ENCODE measurements around the gene CNTN4. TPM values are rescaled to one million over a fixed set of nuclear protein-coding genes. Genes with fewer than 3 reads are reported as not detected.

The CNTN4 gene
- total RNA-seq, 1 donor from 2014 or later = 0.79 TPM

DNA sequence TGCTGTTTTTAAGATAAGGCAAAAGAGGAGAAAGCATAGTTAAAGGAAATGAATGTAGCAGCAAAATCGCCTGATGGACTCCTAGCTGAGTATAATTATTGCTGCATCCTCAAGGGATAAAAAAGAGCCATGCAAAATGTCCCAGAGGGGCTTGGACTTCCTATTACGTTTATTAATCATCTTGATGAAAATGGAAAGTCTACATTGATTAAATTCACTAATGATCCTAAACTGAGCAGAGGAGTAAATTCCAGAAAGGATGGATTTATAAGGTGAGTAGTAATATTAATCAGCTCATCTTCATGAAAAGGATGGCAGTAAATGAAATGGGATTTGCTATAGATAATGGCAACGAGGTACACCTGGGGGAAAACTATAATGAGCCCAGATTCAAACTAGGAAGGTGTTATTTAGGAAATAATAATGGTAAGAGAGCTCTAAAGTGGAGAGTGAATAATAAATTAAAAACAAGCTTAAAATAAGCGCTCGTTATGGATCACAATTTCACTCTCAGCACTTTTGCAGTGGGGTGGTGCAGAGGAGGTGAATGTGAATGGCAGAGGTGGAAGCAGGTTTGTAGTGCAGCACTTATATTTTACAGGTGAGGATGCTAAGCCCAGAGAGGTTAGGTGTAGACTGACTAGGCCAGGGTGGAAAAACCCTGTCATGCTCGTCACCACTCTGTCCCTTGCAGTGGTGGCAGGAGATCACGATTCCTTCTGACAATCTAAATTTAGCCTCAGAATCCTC lies 989.2 kb downstream of the CNTN4 start:
- DNase-seq (ENCODE audit: low read depth) (no peak), FAIRE-seq (no peak)
- Histone ChIP-seq H3K36me3 (ENCODE audit: control insufficient read depth, insufficient read depth, low read length) (no peaks in the 10 kb centered on the region), H3K4me3 (ENCODE audit: low read depth, low read length) (no peak overlapping the region), H3K27me3 (ENCODE audit: control insufficient read depth, insufficient read depth, low read length) (no peaks in the 10 kb centered on the region)
- TF ChIP-seq, protein P1, sequence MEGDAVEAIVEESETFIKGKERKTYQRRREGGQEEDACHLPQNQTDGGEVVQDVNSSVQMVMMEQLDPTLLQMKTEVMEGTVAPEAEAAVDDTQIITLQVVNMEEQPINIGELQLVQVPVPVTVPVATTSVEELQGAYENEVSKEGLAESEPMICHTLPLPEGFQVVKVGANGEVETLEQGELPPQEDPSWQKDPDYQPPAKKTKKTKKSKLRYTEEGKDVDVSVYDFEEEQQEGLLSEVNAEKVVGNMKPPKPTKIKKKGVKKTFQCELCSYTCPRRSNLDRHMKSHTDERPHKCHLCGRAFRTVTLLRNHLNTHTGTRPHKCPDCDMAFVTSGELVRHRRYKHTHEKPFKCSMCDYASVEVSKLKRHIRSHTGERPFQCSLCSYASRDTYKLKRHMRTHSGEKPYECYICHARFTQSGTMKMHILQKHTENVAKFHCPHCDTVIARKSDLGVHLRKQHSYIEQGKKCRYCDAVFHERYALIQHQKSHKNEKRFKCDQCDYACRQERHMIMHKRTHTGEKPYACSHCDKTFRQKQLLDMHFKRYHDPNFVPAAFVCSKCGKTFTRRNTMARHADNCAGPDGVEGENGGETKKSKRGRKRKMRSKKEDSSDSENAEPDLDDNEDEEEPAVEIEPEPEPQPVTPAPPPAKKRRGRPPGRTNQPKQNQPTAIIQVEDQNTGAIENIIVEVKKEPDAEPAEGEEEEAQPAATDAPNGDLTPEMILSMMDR (IDR thresholded peaks at IDR 0.05; ENCODE audit: insufficient read depth, low read length, severe bottlenecking) = no peak

DNA sequence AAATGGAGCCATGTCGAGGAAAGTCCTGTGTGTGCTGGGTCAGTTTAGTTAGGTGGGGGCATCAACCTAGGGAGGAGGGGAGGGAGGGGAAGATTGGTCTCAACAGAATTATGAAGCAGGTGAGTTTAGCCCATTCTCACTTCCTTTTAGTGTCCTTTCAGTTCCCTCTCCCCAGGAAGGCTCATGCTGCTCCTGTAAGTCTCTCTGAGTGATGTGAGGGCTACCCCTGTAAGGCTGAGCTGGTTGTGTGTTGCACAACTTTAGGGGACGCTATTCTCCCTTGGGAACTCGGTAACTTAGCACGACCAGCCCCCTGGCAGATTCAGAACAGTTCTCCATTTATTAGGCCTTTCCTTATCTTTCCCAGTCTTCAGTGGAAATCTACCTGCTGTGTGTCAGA lies 990.4 kb downstream of the CNTN4 start:
- TF ChIP-seq, protein P1 (IDR thresholded peaks at IDR 0.05; ENCODE audit: insufficient read depth, low read length, severe bottlenecking) = no peak
- H3K4me3 ChIP-seq (ENCODE audit: low read depth, low read length) = no peak overlapping the region
- no peaks in the 10 kb centered on the region for H3K27me3 ChIP-seq (ENCODE audit: control insufficient read depth, insufficient read depth, low read length)
- no peaks in the 10 kb centered on the region for H3K36me3 ChIP-seq (ENCODE audit: control insufficient read depth, insufficient read depth, low read length)
- FAIRE-seq = no peak
- DNase-seq (ENCODE audit: low read depth) = no peak

DNA sequence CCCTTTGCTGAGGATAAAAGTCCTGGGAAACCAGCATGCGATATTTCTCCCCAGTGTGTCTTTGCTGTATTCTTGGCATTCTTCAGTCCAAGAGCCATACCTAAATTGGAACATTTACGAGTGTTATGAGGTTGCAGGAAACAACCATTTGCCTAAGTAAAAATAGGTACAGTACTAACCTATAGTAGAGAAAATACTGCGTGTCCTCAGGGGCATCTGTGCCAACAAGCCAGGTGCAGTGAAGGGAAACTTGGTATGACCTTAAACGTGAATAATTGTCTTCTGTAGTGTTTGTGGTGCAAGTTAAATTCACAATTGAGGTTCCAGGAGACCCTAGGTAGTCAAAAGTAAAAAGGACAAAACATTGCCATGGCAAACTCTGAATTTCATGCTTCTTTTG lies 999.3 kb downstream of the CNTN4 start:
- no peak for FAIRE-seq
- Histone ChIP-seq H3K4me3 (ENCODE audit: low read depth, low read length) (no peak overlapping the region), H3K27me3 (ENCODE audit: control insufficient read depth, insufficient read depth, low read length) (no peaks in the 10 kb centered on the region), H3K36me3 (ENCODE audit: control insufficient read depth, insufficient read depth, low read length) (no peaks in the 10 kb centered on the region)
- no peak for DNase-seq (ENCODE audit: low read depth)
- TF ChIP-seq, protein P1 (IDR thresholded peaks at IDR 0.05; ENCODE audit: insufficient read depth, low read length, severe bottlenecking) = no peak

DNA sequence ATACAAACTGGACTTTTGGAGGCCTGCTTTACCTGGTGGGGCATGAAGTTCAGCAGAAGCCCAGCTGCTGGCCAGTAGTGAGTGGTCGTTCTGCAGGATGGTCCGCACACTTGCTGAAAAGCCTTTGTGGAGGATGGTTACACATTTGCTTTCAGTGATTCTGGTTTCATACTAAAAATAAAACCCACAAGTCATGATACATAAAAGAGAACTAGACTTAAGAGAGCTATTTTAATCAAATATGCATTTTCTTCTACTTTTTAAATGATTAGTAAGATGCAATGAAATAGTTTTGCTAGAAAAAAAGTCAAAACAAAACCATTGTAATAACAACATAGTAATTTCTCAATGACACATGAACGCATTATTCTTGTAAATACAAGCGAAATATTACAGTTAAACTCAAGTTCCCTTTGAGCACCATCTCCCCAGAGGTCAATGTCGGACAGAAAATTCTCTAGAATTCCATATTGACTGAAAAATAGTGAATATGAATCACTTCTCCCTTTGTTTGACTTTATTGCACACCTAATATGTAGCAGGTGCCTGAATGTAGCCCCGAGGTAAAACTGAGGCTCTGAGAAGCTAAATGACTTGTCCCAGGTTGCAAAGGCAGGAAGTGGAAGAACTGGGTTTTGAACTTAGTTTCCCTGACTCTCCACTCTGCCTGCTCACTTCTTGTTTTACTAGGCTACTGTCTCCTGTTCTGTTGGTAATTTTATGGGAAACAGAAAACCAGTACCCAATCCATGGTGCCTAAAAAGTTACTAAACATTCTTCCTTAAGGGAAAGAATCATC lies 1003.2 kb downstream of the CNTN4 start:
- DNase-seq (ENCODE audit: low read depth) (no peak), FAIRE-seq (no peak)
- Histone ChIP-seq H3K4me3 (ENCODE audit: low read depth, low read length) (no peak overlapping the region), H3K27me3 (ENCODE audit: control insufficient read depth, insufficient read depth, low read length) (no peaks in the 10 kb centered on the region), H3K36me3 (ENCODE audit: control insufficient read depth, insufficient read depth, low read length) (no peaks in the 10 kb centered on the region)
- TF ChIP-seq, protein P1 (IDR thresholded peaks at IDR 0.05; ENCODE audit: insufficient read depth, low read length, severe bottlenecking) = no peak

DNA sequence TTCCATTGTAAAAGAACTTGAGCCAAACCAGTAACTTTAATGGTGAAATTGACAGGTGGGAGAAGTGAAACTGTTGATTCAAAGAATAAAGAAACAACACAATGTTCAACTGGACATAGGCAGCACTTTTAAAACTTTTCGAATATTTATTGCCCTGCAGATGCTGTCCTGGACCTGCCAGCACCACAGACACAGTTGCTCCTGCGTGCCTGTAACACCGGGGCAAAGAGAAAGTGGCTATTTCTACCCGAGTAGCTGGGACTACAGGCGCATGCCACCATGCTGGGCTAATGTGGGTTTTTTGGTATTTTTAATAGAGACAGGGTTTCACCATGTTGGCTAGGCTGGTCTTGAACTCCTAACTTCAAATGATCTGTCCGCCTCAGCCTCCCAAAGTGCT lies 1004.1 kb downstream of the CNTN4 start:
- TF ChIP-seq, protein P1 (IDR thresholded peaks at IDR 0.05; ENCODE audit: insufficient read depth, low read length, severe bottlenecking) = no peak

More for the DNA sequence above, 1004.1 kb downstream of the CNTN4 start:
- FAIRE-seq (no peak), DNase-seq (ENCODE audit: low read depth) (no peak)
- Histone ChIP-seq H3K36me3 (ENCODE audit: control insufficient read depth, insufficient read depth, low read length) (no peaks in the 10 kb centered on the region), H3K27me3 (ENCODE audit: control insufficient read depth, insufficient read depth, low read length) (no peaks in the 10 kb centered on the region), H3K4me3 (ENCODE audit: low read depth, low read length) (no peak overlapping the region)

Data from bronchial epithelial cell (primary cell).